Inflammatory macrophage (primary cell): ENCODE measurements around the gene KCNH5.

Experiments
- DNase-seq, 2 donors: peaks; one replicate each; pipeline ENCODE4 v3.0.0-alpha.2; 2020 to 2022

The KCNH5 gene

DNA sequence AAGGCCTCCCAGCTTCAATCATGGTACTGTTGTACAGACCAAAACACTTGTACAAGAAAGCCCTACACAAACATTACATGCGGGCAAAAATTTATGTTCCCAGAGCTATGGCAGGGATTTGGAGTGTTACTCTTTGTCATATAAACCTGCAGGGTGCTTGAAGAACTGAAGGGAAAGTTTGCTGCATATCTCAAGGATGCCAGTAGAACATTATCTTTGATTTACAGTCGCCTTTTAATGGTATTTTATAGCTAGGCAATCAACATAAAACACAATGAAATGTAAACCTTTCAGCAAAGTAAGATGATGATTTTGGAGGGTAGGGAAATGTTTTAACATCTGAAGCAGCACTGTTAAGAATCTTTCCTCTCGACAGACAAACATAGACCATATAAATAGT is 305.6 kb downstream of the KCNH5 start:
- no peak for DNase-seq

DNA sequence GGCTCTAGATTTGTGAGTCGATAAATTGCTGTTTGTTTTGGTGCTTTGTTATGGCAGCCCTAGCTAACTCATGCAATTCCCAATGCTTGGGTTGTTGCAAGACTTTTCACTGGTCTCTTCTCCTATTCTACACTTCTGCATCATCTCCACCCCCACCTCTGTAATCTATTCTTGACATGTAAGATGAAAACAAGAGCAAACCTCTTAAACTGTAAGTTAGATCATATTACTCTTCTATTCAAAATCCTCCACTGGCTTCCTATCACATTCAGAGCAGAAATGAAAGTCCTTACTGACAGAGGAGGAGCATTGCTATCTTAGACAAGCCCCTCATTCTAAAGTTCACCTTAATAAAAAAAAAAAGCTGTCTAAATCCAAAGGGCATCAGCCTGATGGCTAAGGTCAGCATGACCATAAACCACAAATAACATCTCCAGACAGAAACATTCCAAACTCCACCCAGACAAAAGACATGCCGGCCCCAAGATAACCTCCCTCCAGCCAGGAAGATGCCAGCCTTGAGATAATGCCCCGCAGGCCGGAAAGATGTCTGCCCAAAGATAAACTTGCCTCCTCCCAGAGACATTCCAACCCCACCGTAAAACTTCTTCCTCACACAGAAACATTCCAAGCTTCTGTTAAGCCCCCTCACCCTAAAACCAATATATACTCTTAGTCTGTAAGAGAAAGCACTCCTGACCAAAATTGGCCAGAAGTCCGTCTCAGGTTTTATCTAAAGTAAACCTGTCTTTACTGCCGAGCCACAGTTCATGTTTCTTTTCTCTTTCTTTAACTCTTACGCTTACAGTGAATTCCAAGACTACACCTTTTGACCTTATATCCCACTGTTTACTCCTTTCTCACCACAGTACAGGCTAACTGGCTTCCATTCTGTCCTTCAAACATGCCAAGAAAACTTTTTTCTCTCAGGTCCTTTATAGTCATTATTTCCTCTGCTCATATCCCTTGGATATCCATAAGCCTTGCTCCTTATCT is 308.9 kb downstream of the KCNH5 start:
- no peak for DNase-seq

DNA sequence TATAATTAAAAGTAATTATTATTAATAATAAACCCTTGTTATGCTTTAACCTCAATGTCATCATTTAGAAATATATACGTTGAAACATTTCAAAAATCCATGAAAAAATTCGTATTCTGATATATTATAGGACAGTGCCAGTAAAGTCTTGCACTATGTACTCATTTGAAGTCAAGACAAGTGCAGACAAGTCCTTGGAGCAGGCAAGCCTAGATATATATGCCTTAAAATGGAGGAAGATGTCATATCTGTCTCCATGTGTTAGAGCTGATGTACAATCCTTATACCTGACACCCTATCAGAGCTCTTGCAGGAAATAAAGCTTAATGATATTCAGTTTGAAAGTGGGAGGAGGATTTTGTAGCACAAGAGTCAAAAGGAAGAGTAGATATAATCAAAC is 310.4 kb downstream of the KCNH5 start:
- DNase-seq = no peak

DNA sequence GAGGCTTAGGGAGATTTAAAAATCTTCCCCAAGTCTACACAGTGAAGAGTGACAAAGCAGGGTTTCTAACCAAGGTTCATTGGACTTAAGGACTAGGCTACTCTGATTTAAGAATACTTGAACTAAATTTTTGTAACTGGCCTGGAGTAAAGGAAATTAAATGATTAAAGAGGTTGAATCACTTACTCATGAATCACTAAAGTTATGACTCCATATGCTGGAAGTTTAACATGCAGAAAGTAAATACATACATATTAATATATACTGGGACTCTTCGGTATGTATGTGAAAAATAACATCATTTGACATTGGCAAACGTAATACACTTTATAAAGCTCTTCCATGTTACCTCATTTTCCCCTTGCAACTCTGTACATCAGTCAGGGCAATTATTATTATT is 322.9 kb downstream of the KCNH5 start:
- DNase-seq = no peak

DNA sequence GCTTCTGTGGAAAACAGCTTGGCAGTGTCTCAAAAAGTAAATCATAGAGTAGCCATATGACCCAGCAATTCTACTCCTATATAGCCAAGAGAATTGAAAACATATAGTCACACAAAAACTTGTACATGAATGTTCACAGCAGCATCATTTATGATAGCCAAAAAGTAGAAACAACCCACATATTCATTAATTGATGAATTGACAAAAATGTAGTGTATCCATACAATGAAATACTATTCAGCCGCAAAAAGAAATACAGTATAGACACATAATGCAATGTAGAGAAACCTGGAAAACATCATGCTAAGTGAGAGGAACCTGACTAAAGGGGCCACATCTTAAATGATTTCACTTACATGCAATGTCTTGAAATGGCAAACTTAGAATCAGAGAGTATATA is 326.6 kb downstream of the KCNH5 start:
- no peak for DNase-seq

DNA sequence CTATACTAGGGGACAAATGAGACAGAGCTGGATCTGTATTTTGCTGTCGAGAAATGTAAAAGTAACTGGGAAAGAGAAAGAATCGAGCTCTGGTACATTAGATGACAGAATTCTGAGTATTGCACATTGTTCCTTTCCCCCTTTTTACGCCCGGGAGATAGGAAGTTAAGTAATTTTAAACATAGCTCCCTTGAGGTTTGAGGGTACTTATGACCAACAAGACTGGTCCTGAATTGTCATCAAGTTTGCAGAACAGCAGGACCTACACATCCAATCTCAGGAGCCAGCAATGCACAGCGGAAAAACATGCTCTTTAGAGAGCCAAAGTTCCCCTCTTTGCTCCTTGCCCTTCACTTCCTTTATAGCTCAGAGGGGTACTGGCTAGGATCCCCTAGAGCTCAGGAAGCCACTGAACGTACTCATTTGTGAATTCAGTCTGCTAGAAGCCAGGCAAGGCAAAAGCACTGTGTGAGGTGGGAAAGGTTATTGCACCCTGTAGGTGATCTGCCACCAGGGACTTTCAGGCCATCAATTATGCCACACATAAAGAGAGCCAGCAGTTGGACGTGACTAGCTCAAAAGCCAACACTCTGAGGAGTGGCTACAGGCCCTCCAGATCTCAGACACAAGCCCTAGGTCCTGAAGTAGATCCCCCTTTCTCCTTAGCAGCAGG is 333.8 kb downstream of the KCNH5 start:
- no peak for DNase-seq

DNA sequence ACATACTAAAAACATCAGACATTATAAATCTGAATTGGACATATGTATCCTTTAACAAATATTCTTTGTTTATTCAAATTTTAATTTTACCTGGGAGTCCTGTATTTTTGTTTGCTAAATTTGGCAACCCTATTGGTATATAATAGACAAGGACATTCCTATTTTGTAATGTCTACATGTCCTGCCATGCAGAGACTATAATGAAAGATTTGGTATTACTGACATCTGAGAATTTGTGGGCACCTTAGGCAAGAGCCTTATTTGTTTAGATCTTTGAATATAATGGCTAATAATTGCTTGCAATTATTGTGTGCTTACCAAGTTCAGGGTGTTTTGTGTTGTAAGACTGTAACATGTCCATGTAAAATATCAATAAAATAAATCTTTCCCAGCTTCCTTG is 334.4 kb downstream of the KCNH5 start:
- no peak for DNase-seq

DNA sequence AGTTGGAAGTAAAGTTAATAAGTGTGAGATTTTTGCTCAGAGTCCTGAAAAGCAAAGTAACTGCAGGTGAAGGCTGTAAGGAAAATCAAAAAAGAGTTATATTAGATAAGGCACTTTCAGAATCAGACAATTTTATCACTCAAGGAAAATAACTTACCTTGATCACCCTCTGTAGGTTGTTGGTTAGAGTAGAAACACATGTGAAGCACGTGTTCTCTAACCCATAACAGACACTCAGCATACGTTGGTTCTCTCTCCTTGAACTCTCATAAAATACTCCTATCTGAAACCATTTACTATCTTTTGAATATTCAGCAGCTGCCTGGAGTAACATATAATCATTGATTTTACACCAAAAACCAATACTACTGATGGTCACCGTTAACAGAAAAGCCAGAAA is 335.5 kb downstream of the KCNH5 start:
- no peak for DNase-seq

DNA sequence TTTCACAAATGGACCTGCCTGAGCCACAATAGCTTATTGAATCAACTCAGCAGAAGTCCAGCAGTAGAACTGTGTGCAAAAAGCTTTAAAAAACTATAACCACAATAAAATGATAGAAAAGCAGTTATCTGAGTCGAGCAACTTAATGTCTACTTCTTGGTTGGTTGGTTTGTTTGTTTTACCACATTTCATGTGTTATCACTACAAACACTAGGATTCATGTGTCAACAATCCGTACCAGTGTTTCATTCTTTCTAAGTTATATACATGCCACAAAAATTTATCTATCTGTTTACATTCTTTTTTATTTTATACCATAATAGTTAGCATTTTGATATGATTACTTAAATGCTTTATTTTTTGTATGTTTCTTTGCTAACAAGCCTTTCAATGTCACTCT is 339.0 kb downstream of the KCNH5 start:
- no peak for DNase-seq

DNA sequence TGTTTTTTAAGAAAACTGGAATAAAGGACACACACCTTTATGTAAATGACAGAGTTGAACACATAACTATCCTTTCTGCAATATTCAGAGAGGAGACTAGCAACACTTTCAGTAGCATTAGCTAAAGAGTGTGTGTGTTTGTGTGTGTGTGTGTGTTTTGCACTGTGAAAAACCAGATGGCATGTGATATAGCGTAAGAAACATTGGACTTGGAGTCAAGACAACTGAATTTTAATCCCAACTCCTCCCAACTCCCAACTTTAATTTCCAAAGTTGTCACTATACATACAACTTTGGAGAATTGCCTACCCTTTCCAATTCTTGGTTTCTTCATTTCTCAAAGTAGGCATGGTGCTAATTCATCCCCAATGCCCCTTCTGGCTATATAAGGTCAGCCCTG is 347.8 kb downstream of the KCNH5 start:
- no peak for DNase-seq

DNA sequence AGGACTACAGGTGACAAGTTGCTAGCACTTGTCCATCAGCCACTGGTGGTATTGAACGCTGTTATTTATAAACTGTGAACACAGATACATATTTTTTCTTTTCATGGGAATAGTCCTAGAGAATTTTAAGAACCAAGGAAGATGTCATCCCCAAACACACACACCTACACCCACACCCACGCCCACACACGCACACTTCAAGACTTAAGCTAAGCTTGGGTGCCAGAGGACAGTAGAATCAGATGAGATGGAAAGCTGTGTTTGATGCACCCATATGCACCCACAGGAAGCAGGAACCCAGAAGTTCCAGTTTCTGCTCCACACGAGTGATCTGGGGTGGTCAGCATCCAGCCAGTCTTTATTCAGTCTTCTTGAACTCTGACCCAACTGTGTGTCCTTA is 348.3 kb downstream of the KCNH5 start:
- no peak for DNase-seq

DNA sequence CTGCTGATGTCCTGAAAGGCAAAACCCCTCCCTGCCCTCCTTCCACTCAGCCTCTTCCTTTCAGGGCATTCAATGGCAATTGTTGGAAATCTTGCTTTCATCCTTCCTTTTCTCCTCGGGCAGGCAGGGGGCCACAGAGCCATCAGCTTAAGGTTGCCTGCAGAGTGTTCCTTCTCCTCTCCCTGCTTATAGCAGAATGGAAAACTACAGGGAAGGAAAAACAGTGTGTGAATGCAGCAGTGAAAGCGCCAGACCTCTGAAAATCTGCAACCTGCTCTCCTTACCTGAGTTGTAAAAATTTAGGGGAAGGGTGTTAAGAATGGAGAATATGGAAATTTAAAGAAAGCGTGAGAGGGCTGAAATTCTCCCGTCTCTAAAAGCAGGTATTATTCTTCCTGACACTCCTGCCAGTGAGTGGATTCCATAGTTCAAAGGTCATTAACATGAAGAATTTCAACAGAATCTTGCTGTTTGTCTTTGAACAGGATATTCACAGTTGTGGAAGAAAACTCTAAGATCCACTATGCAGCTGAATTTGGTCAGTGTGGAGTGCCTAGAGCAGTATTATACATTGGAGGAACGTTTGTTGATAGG is 348.8 kb downstream of the KCNH5 start:
- DNase-seq = no peak

DNA sequence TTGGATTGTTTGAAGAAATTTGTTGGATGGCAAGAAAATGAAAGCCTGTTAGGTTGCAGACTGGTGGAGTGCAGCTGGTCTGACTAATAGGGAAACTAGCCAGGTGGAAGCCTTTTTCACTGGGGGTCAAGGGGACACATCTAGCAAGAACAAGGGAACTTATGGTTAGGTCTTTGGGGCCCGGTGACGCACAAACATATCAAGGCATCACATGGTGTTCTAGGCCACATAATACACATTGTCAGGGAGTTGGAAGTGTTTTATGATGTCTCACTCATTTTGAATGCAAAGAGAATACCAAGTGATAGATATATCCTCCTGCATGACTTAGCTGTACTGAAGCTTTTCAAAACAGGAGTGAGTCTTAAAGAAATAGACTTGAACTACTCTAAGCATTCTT is 351.2 kb downstream of the KCNH5 start:
- no peak for DNase-seq

DNA sequence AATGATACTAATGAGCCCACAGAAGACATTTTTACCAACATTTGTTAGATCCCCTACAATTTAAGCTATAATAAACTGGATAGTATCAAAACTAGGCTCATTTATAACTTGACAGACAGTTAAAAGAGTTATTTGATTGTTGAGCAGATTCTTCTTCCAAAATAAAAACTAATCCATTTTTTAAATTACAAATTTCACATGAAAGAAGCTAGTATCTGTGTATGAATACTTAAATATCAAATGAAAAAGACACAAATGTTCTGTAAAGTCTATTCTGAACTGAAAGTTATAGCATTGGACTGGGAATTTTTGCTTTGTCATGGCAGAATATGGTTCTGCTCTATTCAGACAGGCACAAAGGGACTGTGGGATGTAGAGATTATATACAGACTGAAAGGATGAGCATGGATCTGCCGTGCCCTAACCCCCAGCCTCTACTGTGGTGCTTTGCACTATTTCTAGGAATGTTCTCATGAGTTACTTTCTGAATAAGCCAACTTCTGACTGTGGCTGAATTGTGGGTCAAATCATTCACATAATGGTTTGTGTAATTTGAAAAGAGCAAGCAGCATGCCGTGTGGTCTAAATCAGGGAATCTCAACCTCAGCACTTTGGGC is 352.7 kb downstream of the KCNH5 start:
- DNase-seq = no peak

DNA sequence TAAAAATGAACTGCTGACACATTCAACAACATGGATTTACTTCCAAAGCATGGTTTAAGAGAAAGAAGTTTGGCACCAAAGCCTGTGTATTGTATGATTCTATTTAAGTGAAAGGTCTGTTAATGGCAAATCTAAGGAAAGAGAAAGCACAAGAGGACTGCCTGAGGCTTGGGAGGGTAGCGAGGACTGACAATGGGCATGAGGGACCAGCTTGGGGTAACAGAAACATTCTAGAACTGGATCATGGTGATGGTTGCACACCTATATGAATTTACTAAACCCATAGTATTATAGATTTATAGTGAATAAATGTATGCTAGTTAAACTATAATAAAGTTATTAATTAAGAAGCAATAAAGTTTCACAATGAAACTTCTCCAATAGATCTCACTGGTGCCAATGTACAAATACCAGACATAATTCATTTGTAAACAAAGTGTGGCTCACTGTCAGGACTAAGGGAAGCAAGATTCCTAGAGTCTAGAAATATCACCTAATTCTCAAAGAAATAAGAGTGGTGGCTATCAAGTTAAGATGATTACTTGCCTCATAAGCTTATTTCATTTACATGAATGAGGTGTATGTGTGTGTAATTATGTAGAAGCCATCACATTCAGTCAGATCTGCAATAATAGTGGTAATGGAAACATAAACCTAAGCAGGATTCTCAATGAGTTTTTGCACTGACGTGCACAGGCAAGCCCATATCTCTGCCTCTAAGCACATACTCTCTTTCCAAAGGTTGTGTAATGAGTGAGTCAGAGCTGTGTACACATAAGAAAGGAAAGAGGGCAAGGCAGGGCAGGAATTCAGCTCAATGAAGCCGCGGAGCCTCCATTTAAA is 353.4 kb downstream of the KCNH5 start:
- DNase-seq = no peak

DNA sequence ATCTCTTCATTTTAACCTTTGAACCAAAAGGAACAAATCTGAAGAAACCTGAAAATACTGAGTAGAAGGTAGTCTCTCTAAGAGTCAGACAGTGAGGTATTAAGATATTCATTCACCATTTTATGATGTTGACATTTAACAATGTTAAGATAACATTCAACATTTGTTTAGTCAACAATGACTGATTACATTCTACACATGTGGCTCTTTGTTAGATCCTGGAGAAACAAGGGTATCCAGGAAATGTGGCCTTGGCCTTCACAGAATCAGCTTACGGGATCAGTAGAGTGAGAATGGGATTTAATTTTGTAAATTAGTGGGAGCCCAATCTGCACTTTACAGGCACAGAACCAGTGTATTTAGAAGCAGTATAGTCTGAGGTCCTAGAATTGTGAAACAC is 355.5 kb downstream of the KCNH5 start:
- no peak for DNase-seq

DNA sequence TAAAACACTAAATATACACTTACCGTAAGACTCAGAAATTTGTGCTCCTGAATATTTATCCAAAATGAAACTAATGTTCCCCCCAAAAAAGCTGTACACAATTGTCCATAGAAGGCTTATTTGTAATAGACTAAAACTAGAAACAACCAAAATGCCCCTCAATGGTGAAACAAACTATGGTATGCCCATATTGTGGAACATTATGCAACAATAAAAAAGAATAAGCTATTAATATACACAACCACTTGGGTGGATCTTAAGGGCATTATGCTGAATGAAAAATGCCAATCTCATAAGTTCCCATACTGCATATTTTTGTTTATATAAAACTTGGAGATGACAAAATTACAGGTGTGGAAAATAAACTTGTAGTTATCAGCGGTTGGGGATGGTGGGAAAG is 357.4 kb downstream of the KCNH5 start:
- DNase-seq = no peak

DNA sequence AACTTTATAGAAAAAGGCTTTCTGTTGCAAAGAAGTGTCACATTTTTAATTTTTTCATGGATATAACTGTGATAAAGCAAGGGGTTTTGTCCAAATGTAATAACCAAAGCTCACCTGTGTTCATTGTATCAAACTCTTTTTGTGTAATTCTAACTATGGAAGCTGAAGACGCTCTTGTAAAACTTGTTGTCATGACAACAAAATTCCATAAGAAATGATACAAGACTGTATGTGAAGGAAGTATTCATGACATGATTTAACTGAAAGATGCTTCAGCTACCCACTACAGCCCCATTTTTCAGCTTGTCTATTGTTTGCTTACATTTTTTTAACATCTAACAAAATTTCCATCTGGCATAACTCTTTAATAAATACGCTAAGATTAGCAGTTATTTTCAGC is 360.9 kb downstream of the KCNH5 start:
- no peak for DNase-seq

DNA sequence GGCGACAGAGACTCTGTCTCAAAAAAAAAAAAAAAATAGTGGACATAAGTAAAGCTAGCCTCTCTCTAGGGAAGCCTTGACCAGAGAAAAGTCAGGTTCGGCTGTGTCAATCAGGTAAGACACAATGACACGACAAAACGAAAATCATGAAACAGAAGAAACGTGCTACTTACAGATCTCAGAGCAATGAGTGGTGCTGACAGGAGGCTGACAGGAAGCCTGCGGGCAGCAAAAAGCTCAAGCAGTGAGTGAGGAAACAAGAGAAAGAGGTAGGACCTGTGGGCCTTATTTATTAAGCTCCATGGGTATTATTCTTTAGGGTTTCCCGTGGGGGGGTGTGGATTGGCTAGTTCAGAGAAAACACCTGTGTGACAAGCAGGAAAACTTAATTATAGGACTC is 363.1 kb downstream of the KCNH5 start:
- DNase-seq = no peak

DNA sequence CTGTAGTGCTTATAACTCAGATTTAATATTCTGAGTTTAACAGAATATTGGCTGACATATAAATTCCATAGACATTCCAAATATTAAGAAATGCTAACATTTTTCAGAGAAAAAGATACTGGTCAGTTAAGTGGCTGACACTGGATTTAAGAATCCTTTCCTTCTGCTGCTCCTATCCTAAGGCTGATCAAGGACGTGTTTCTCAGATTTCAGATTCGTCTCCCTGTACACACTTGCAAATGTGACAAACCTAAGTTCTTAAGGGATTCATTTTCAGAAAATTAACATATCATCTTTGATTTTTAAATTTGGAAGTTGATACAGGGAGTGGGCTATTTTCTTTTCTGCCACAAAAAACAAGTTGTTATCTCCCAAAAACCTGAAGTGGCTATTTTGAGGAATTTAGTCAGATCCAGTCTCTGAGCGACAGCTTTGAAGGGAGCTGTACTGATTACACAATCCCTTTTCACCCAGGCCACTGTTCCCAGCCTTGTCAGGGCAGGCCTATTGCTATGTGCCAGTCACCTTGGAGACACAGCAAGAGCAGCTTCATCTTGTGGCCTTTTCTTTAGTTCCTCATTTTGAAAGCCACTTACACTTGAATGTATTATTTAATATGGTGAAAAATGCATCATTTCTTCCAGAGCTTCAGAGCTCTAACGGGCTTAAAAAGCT is 370.6 kb downstream of the KCNH5 start:
- no peak for DNase-seq

DNA sequence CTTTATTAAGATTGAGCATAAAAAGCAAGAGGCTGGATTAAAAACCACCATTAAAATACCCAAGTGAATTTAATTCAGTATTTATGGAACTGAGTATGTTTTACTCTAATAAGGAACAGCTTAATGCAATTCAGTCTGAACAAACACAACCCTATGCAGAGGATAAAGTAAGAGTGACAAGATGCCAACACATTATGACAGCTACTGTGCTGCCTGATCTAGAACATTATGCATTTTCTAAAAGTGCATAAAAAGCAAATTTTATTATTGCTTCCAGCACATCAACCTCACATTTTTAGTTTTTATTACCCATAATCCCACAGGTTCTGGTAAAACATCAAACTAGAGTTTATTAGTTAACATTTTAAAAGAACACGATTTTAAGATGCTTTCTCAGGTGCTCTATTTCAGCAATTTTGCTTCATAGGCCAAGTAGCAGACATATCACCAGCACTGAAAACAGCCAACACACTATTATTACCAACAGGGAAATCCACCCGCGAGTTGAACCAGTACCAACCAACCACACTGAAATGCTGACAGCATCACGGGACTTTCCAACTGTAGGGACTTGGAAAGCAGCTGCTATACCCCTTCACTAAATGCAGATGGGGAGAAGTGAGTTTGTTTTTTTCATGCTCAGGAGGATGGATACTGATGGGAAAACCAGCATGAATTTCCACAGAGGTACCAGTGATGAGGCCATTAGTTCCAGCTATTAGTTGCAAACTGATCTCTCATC is 372.1 kb downstream of the KCNH5 start:
- DNase-seq = no peak
